HEK293 (cell line): ENCODE measurements around the gene RNU7-1.
A peak's percentile ranks its signal among the peaks of the same experiment; 100 is the strongest.

Source experiments
- BCL11B ChIP-seq: fragments of 450-650 bp; formaldehyde crosslinking; IDR thresholded peaks from 2 replicates; pipeline ENCODE4 v1.5.1; 2016; ENCODE audit warnings: low read depth, missing biosample characterization, missing genetic modification characterization
- GFI1B ChIP-seq: fragments of 450-650 bp; formaldehyde crosslinking; IDR thresholded peaks from 2 replicates; pipeline ENCODE4 v1.5.1; 2016; ENCODE audit warnings: missing biosample characterization, missing genetic modification characterization
- INSM2 ChIP-seq: fragments of 450-650 bp; formaldehyde crosslinking; IDR thresholded peaks from 2 replicates; pipeline ENCODE4 v1.5.1; 2016; ENCODE audit warnings: missing biosample characterization, missing genetic modification characterization
- KLF10 ChIP-seq: fragments of 450-650 bp; IDR thresholded peaks from 2 replicates; pipeline ENCODE4 v1.5.1; 2018; ENCODE audit warnings: missing biosample characterization, mild to moderate bottlenecking, missing genetic modification characterization
- MZF1 ChIP-seq: fragments of 450-650 bp; formaldehyde crosslinking; IDR thresholded peaks from 2 replicates; pipeline ENCODE4 v1.5.1; 2017; ENCODE audit warnings: missing biosample characterization, missing genetic modification characterization, borderline replicate concordance
- OSR2 ChIP-seq: fragments of 450-650 bp; formaldehyde crosslinking; IDR thresholded peaks from 2 replicates; pipeline ENCODE4 v1.5.1; 2016; ENCODE audit warnings: missing biosample characterization, missing genetic modification characterization
- PBX3 ChIP-seq: sonication (generic); formaldehyde crosslinking; IDR thresholded peaks from 2 replicates; pipeline ENCODE4 v1.8.1; 2022; ENCODE audit warnings: mild to moderate bottlenecking, moderate library complexity, missing genetic modification reagents
- PRDM4 ChIP-seq: fragments of 450-650 bp; formaldehyde crosslinking; IDR thresholded peaks from 2 replicates; pipeline ENCODE4 v1.5.1; 2017; ENCODE audit warnings: missing biosample characterization, missing genetic modification characterization
- SP2 ChIP-seq: fragments of 450-650 bp; formaldehyde crosslinking; IDR thresholded peaks from 2 replicates; pipeline ENCODE4 v1.5.1; 2016; ENCODE audit warnings: missing biosample characterization, missing genetic modification characterization
- SP3 ChIP-seq: fragments of 450-650 bp; formaldehyde crosslinking; IDR thresholded peaks from 2 replicates; pipeline ENCODE4 v1.5.1; 2016; ENCODE audit warnings: missing biosample characterization, missing genetic modification characterization
- WT1 ChIP-seq: fragments of 450-650 bp; formaldehyde crosslinking; IDR thresholded peaks from 2 replicates; pipeline ENCODE4 v1.5.1; 2016; ENCODE audit warnings: missing biosample characterization, missing genetic modification characterization
- ZBTB10 ChIP-seq: fragments of 450-650 bp; formaldehyde crosslinking; IDR thresholded peaks from 2 replicates; pipeline ENCODE4 v1.5.1; 2016; ENCODE audit warnings: missing biosample characterization, missing genetic modification characterization
- ZBTB21 ChIP-seq: fragments of 450-650 bp; formaldehyde crosslinking; IDR thresholded peaks from 2 replicates; pipeline ENCODE4 v1.5.1; 2017; ENCODE audit warnings: missing biosample characterization, missing genetic modification characterization
- ZNF398 ChIP-seq: fragments of 450-650 bp; formaldehyde crosslinking; IDR thresholded peaks from 2 replicates; pipeline ENCODE4 v1.5.1; 2017; ENCODE audit warnings: missing biosample characterization, missing genetic modification characterization
- ZNF501 ChIP-seq: fragments of 450-650 bp; formaldehyde crosslinking; IDR thresholded peaks from 2 replicates; pipeline ENCODE4 v1.5.1; 2016; ENCODE audit warnings: missing biosample characterization, missing genetic modification characterization
- ZNF510 ChIP-seq: fragments of 450-650 bp; formaldehyde crosslinking; IDR thresholded peaks from 2 replicates; pipeline ENCODE4 v1.5.1; 2018; ENCODE audit warnings: mild to moderate bottlenecking, missing genetic modification characterization, missing biosample characterization; ENCODE audit not compliant: insufficient replicate concordance
- ZNF610 ChIP-seq: fragments of 450-650 bp; formaldehyde crosslinking; IDR thresholded peaks from 2 replicates; pipeline ENCODE4 v1.5.1; 2016; ENCODE audit warnings: missing biosample characterization, missing genetic modification characterization, borderline replicate concordance
- ZNF621 ChIP-seq: fragments of 450-650 bp; formaldehyde crosslinking; IDR thresholded peaks from 2 replicates; pipeline ENCODE4 v1.5.1; 2017; ENCODE audit warnings: missing biosample characterization, missing genetic modification characterization
- ZNF629 ChIP-seq: fragments of 450-650 bp; formaldehyde crosslinking; IDR thresholded peaks from 2 replicates; pipeline ENCODE4 v1.5.1; 2017; ENCODE audit warnings: missing biosample characterization, missing genetic modification characterization
- ZNF670 ChIP-seq: fragments of 450-650 bp; formaldehyde crosslinking; IDR thresholded peaks from 2 replicates; pipeline ENCODE4 v1.5.1; 2016; ENCODE audit warnings: missing biosample characterization, missing genetic modification characterization, low read depth
- TF ChIP-seq, protein P1 (sequence below): fragments of 450-650 bp; formaldehyde crosslinking; IDR thresholded peaks from 2 replicates; pipeline ENCODE4 v1.5.1; 2016; ENCODE audit warnings: missing biosample characterization, missing genetic modification characterization
- TF ChIP-seq, protein P2 (sequence below): fragments of 450-650 bp; formaldehyde crosslinking; IDR thresholded peaks from 2 replicates; pipeline ENCODE4 v1.5.1; 2016; ENCODE audit warnings: missing biosample characterization, missing genetic modification characterization

RNU7-1 gene

DNA sequence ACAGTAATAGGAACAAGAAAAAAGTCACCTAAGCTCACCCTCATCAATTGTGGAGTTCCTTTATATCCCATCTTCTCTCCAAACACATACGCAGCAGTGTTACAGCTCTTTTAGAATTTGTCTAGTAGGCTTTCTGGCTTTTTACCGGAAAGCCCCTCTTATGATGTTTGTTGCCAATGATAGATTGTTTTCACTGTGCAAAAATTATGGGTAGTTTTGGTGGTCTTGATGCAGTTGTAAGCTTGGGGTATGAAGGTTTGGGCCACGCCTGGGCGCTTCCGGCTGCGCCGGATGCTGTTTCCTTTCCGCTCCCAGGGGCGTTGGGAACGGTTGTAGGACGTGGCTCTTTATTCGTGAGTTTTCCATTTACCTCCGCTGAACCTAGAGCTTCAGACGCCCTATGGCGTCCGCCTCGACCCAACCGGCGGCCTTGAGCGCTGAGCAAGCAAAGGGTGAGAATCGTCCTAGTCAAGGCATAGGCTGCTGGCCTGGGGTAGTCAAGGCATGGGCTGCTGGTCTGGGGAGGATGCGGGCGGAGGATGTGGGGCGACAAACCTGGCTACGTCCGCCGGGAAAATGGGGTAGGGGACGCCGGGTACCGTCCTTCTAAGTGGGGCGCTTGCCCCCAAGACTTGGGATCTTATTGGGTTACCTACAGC is at the start of gene RNU7-1, which contains the start of gene C12orf57 (continued):
- peak; percentile 50; the same call in 1 of the 2 replicates for TF ChIP-seq INSM2
- TF ChIP-seq, protein P1, sequence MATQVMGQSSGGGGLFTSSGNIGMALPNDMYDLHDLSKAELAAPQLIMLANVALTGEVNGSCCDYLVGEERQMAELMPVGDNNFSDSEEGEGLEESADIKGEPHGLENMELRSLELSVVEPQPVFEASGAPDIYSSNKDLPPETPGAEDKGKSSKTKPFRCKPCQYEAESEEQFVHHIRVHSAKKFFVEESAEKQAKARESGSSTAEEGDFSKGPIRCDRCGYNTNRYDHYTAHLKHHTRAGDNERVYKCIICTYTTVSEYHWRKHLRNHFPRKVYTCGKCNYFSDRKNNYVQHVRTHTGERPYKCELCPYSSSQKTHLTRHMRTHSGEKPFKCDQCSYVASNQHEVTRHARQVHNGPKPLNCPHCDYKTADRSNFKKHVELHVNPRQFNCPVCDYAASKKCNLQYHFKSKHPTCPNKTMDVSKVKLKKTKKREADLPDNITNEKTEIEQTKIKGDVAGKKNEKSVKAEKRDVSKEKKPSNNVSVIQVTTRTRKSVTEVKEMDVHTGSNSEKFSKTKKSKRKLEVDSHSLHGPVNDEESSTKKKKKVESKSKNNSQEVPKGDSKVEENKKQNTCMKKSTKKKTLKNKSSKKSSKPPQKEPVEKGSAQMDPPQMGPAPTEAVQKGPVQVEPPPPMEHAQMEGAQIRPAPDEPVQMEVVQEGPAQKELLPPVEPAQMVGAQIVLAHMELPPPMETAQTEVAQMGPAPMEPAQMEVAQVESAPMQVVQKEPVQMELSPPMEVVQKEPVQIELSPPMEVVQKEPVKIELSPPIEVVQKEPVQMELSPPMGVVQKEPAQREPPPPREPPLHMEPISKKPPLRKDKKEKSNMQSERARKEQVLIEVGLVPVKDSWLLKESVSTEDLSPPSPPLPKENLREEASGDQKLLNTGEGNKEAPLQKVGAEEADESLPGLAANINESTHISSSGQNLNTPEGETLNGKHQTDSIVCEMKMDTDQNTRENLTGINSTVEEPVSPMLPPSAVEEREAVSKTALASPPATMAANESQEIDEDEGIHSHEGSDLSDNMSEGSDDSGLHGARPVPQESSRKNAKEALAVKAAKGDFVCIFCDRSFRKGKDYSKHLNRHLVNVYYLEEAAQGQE (tag by site-specific recombination) = peak; percentile 32
- TF ChIP-seq ZNF398 (tag by site-specific recombination) = no peak
- TF ChIP-seq SP2 (tag by site-specific recombination) = peak; percentile 66
- peak; percentile 49; the same call in 1 of the 2 replicates for TF ChIP-seq MZF1 (tag by site-specific recombination)
- TF ChIP-seq PBX3 (CRISPR knock-in tag) = no peak
- TF ChIP-seq SP3 (tag by site-specific recombination) = peak; percentile 47; the same call in 1 of the 2 replicates
- 0 out of 2 replicates have a peak, but pooled peaks have one; percentile 38 for TF ChIP-seq ZBTB21 (tag by site-specific recombination)
- TF ChIP-seq PRDM4 (tag by site-specific recombination) = 0 out of 2 replicates have a peak, but pooled peaks have one; percentile 23
- TF ChIP-seq ZNF621 (tag by site-specific recombination) = no peak
- peak; percentile 19; the same call in 1 of the 2 replicates for TF ChIP-seq ZNF501
- peak; percentile 10; the same call in 1 of the 2 replicates for TF ChIP-seq GFI1B
- no peak for TF ChIP-seq WT1 (tag by site-specific recombination)
- peak; percentile 78 for TF ChIP-seq ZNF629 (tag by site-specific recombination)
- TF ChIP-seq, protein P2, sequence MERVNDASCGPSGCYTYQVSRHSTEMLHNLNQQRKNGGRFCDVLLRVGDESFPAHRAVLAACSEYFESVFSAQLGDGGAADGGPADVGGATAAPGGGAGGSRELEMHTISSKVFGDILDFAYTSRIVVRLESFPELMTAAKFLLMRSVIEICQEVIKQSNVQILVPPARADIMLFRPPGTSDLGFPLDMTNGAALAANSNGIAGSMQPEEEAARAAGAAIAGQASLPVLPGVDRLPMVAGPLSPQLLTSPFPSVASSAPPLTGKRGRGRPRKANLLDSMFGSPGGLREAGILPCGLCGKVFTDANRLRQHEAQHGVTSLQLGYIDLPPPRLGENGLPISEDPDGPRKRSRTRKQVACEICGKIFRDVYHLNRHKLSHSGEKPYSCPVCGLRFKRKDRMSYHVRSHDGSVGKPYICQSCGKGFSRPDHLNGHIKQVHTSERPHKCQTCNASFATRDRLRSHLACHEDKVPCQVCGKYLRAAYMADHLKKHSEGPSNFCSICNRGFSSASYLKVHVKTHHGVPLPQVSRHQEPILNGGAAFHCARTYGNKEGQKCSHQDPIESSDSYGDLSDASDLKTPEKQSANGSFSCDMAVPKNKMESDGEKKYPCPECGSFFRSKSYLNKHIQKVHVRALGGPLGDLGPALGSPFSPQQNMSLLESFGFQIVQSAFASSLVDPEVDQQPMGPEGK (tag by site-specific recombination) = 0 out of 2 replicates have a peak, but pooled peaks have one; percentile 70
- TF ChIP-seq BCL11B (tag by site-specific recombination) = no peak
- peak; percentile 89; the same call in 1 of the 2 replicates for TF ChIP-seq ZBTB10 (tag by site-specific recombination)
- TF ChIP-seq ZNF670 (tag by site-specific recombination) = no peak
- 0 out of 2 replicates have a peak, but pooled peaks have one; percentile 33 for TF ChIP-seq ZNF610 (tag by site-specific recombination)
- TF ChIP-seq KLF10 (tag by site-specific recombination) = peak; percentile 86
- no peak for TF ChIP-seq ZNF510 (tag by site-specific recombination)
- peak; percentile 20 for TF ChIP-seq OSR2 (tag by site-specific recombination)
